OCI-LY1 (cell line): ENCODE measurements around the gene LGALS9C.
"Not testable (repeated sequence)": the region's sequence is repeated elsewhere in the genome, so short reads cannot be mapped to it uniquely, and the experiment has no call there.

Experiments
- CTCF ChIP-seq: fragments of 200-600 bp; sonication (generic), shearing (Covaris generic); IDR thresholded peaks from 2 replicates; pipeline ENCODE4 v1.5.1; 2017; ENCODE audit warnings: mild to moderate bottlenecking, antibody characterized with exemption, low read length, moderate library complexity, mixed read lengths
- EZH2 ChIP-seq: fragments of 200-600 bp; sonication (generic), shearing (Covaris generic); IDR thresholded peaks from 2 replicates; pipeline ENCODE4 v1.8.0; 2017; ENCODE audit warnings: borderline replicate concordance, mixed run types, mild to moderate bottlenecking, antibody characterized with exemption, low read length, moderate library complexity, mixed read lengths

- TF ChIP-seq EZH2, CTCF: not testable (repeated sequence)
These were observed 22.5 kb downstream of the LGALS9C start for GRCh38 chr17:18499100-18499499.
